ENCODE data around the gene ABCG8. TPM values are rescaled to one million over a fixed set of nuclear protein-coding genes. Genes with fewer than 3 reads are reported as not detected.

The ABCG8 gene
- total RNA-seq, 4 donors from 2014 or later: 0.07 TPM; not detected in 3

GRCh38 chr2:43803113-43803512 is 35.7 kb upstream of the ABCG8 start:
- ATAC-seq: no peak
- Histone ChIP-seq H3K4me3 (no peak overlapping the region), H3K27ac (no peak overlapping the region), H3K9me3 (no peaks in the 10 kb centered on the region), H3K27me3 (no peaks in the 10 kb centered on the region), H3K4me1 (no peaks in the 10 kb centered on the region), H3K36me3 (peaks cover 0 to 18% of the 10 kb centered on the region in 2 donors)
- no peak for DNase-seq
- TF ChIP-seq CTCF (IDR thresholded peaks at IDR 0.05 in 4 of 5, conservative IDR thresholded peaks at IDR 0.05 in 1 of 5): no peak
- no peak for TF ChIP-seq POLR2A (IDR thresholded peaks at IDR 0.05)
- in situ Hi-C loops (cut with MboI; ENCODE audit: low sequenced_read_pairs in 4 of 4) (no loop called here), intact Hi-C loops (cut with DNase I; ENCODE audit: low total_unique reads) (no loop called here)

- peaks cover 0 to 13% of the 10 kb centered on the region in 2 donors for H3K36me3 ChIP-seq
- TF ChIP-seq CTCF (IDR thresholded peaks at IDR 0.05 in 4 of 5, conservative IDR thresholded peaks at IDR 0.05 in 1 of 5): no peak
- TF ChIP-seq POLR2A (IDR thresholded peaks at IDR 0.05): no peak
- H3K27me3 ChIP-seq: no peaks in the 10 kb centered on the region
- H3K4me3 ChIP-seq: no peak overlapping the region
- in situ Hi-C loops (cut with MboI; ENCODE audit: low sequenced_read_pairs in 4 of 4) (no loop called here), intact Hi-C loops (cut with DNase I; ENCODE audit: low total_unique reads) (no loop called here)
- H3K9me3 ChIP-seq: no peaks in the 10 kb centered on the region
- H3K27ac ChIP-seq: no peak overlapping the region
- H3K4me1 ChIP-seq: no peaks in the 10 kb centered on the region
- no peak for ATAC-seq
- DNase-seq: no peak
Measured at GRCh38 chr2:43806719-43807031, 32.1 kb upstream of the ABCG8 start.

GRCh38 chr2:43810452-43810851 is 28.3 kb upstream of the ABCG8 start:
- intact Hi-C loops (cut with DNase I; ENCODE audit: low total_unique reads): no loop called here
- H3K27me3 ChIP-seq: no peaks in the 10 kb centered on the region
- H3K9me3 ChIP-seq: no peaks in the 10 kb centered on the region
- H3K4me1 ChIP-seq: no peaks in the 10 kb centered on the region
- H3K36me3 ChIP-seq: peaks cover 0 to 5% of the 10 kb centered on the region in 2 donors
- no peak overlapping the region for H3K27ac ChIP-seq
- TF ChIP-seq POLR2A (IDR thresholded peaks at IDR 0.05) (no peak), CTCF (IDR thresholded peaks at IDR 0.05 in 4 of 5, conservative IDR thresholded peaks at IDR 0.05 in 1 of 5) (no peak)
- DNase-seq: no peak
- ATAC-seq: no peak
- in situ Hi-C loops (cut with MboI; ENCODE audit: low sequenced_read_pairs in 4 of 4): no loop called here
- H3K4me3 ChIP-seq: no peak overlapping the region

GRCh38 chr2:43810888-43811287 is 27.9 kb upstream of the ABCG8 start:
- ATAC-seq (no peak), DNase-seq (no peak)
- H3K4me1 ChIP-seq: no peaks in the 10 kb centered on the region
- no peaks in the 10 kb centered on the region for H3K27me3 ChIP-seq
- H3K9me3 ChIP-seq: no peaks in the 10 kb centered on the region
- H3K27ac ChIP-seq: no peak overlapping the region
- in situ Hi-C loops (cut with MboI; ENCODE audit: low sequenced_read_pairs in 4 of 4) (no loop called here), intact Hi-C loops (cut with DNase I; ENCODE audit: low total_unique reads) (no loop called here)
- H3K4me3 ChIP-seq: no peak overlapping the region
- H3K36me3 ChIP-seq: peaks cover 0 to under 1% of the 10 kb centered on the region in 2 donors
- TF ChIP-seq CTCF (IDR thresholded peaks at IDR 0.05 in 4 of 5, conservative IDR thresholded peaks at IDR 0.05 in 1 of 5) (no peak), POLR2A (IDR thresholded peaks at IDR 0.05) (no peak)

- ATAC-seq: no peak
Measured at GRCh38 chr2:43812006-43812405, 26.8 kb upstream of the ABCG8 start.

More at GRCh38 chr2:43812006-43812405, 26.8 kb upstream of the ABCG8 start:
- in situ Hi-C loops (cut with MboI; ENCODE audit: low sequenced_read_pairs in 4 of 4) (no loop called here), intact Hi-C loops (cut with DNase I; ENCODE audit: low total_unique reads) (no loop called here)
- Histone ChIP-seq H3K27ac (no peak overlapping the region), H3K4me3 (no peak overlapping the region), H3K4me1 (no peaks in the 10 kb centered on the region), H3K9me3 (no peaks in the 10 kb centered on the region), H3K36me3 (no peaks in the 10 kb centered on the region), H3K27me3 (no peaks in the 10 kb centered on the region)
- DNase-seq: no peak
- TF ChIP-seq POLR2A (IDR thresholded peaks at IDR 0.05) (no peak), CTCF (IDR thresholded peaks at IDR 0.05 in 4 of 5, conservative IDR thresholded peaks at IDR 0.05 in 1 of 5) (no peak)

Data from gastrocnemius medialis (tissue), 4 donors.